Loucy (cell line): Measurements from ENCODE around the gene PLCL1.

Source experiments
- H2AFZ ChIP-seq: fragments of 200-600 bp; sonication (generic); 2 replicates; pipeline ENCODE4 v1.6.0; 2016; ENCODE audit warnings: antibody characterized with exemption, mild to moderate bottlenecking, low read length, moderate library complexity
- H3F3A ChIP-seq: fragments of 200-600 bp; 2 replicates; pipeline ENCODE4 v1.6.0; 2016; ENCODE audit warnings: antibody characterized with exemption, low read depth, mild to moderate bottlenecking
- H3K27me3 ChIP-seq: fragments of 200-600 bp; sonication (generic); 2 replicates; pipeline ENCODE4 v1.6.1; 2014; ENCODE audit warnings: low read length, mild to moderate bottlenecking; ENCODE audit not compliant: insufficient read depth, poor library complexity, severe bottlenecking
- H3K36me3 ChIP-seq: fragments of 200-600 bp; sonication (generic); 2 replicates; pipeline ENCODE4 v1.6.1; 2016; ENCODE audit warnings: low read length; ENCODE audit not compliant: insufficient read depth
- H3K4me1 ChIP-seq: fragments of 200-600 bp; sonication (generic); 2 replicates; pipeline ENCODE4 v1.5.1; 2014; ENCODE audit warnings: low read length, mild to moderate bottlenecking; ENCODE audit not compliant: insufficient read depth, poor library complexity, severe bottlenecking
- H3K4me2 ChIP-seq: fragments of 200-600 bp; sonication (generic); 2 replicates; pipeline ENCODE4 v1.6.0; 2014; ENCODE audit warnings: antibody characterized with exemption, low read length, low read depth, mild to moderate bottlenecking; ENCODE audit not compliant: poor library complexity, severe bottlenecking
- H3K4me3 ChIP-seq: fragments of 200-600 bp; sonication (generic); 2 replicates; pipeline ENCODE4 v1.5.1; 2014; ENCODE audit warnings: low read length, mild to moderate bottlenecking, mixed read lengths; ENCODE audit not compliant: poor library complexity, severe bottlenecking
- H3K79me2 ChIP-seq: fragments of 200-600 bp; sonication (generic); 2 replicates; pipeline ENCODE4 v1.6.1; 2014; ENCODE audit warnings: low read length; ENCODE audit not compliant: insufficient read depth
- H3K9ac ChIP-seq: fragments of 200-600 bp; sonication (generic); 2 replicates; pipeline ENCODE4 v1.6.0; 2014; ENCODE audit warnings: mild to moderate bottlenecking, low read depth, low read length, moderate library complexity; ENCODE audit not compliant: poor library complexity, severe bottlenecking
- H3K9me2 ChIP-seq: fragments of 200-600 bp; sonication (generic); replicated peaks from 2 replicates; pipeline ENCODE4 v1.6.1; 2016; ENCODE audit warnings: low read depth, low read length, mixed read lengths
- H3K9me3 ChIP-seq: fragments of 200-600 bp; sonication (generic); 2 replicates; pipeline ENCODE4 v1.6.1; 2014; ENCODE audit warnings: mild to moderate bottlenecking, antibody characterized with exemption, low read length, low read depth; ENCODE audit not compliant: insufficient read depth
- H4K20me1 ChIP-seq: fragments of 200-600 bp; sonication (generic); 2 replicates; pipeline ENCODE4 v1.6.0; 2014; ENCODE audit warnings: antibody characterized with exemption, low read length, mild to moderate bottlenecking; ENCODE audit not compliant: insufficient read depth, poor library complexity, severe bottlenecking
- EZH2phosphoT487 ChIP-seq: fragments of 200-600 bp; IDR thresholded peaks from 2 replicates; pipeline ENCODE4 v1.6.1; 2018; ENCODE audit warnings: antibody characterized with exemption, mild to moderate bottlenecking, moderate library complexity, borderline replicate concordance
- TF ChIP-seq, protein P1 (sequence below): fragments of 200-600 bp; sonication (generic); conservative IDR thresholded peaks from 2 replicates; pipeline ENCODE4 v1.5.1; 2014; ENCODE audit warnings: mild to moderate bottlenecking, antibody characterized with exemption, low read length

PLCL1 gene

DNA sequence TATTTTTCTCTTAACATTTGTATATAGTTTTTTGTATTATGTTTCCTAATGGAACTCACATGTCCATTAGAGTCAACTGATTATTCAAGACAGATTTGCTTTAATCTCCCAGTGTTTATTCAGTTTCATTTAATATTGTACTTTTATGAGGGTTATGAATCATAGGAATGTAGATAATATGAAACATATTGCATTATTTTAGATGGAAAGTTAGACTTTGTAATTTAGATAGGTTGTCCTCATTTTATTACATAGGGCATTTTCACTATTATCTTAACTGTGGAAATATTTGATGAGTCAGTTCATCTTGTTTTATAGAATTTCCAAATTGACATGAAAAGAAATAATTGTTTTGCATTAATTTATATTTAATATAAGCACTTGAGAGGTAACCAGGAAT, 240.8 kb downstream of the PLCL1 start:
- TF ChIP-seq, protein P1, sequence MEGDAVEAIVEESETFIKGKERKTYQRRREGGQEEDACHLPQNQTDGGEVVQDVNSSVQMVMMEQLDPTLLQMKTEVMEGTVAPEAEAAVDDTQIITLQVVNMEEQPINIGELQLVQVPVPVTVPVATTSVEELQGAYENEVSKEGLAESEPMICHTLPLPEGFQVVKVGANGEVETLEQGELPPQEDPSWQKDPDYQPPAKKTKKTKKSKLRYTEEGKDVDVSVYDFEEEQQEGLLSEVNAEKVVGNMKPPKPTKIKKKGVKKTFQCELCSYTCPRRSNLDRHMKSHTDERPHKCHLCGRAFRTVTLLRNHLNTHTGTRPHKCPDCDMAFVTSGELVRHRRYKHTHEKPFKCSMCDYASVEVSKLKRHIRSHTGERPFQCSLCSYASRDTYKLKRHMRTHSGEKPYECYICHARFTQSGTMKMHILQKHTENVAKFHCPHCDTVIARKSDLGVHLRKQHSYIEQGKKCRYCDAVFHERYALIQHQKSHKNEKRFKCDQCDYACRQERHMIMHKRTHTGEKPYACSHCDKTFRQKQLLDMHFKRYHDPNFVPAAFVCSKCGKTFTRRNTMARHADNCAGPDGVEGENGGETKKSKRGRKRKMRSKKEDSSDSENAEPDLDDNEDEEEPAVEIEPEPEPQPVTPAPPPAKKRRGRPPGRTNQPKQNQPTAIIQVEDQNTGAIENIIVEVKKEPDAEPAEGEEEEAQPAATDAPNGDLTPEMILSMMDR: no peak
- TF ChIP-seq EZH2phosphoT487: no peak
- Histone ChIP-seq H3K4me1 (peaks cover 35% of the 10 kb centered on the region), H3K9me3 (no peaks in the 10 kb centered on the region), H3K4me3 (no peak overlapping the region), H3K4me2 (no peak overlapping the region), H3K9ac (no peak overlapping the region), H2AFZ (no peak overlapping the region), H3K36me3 (no peaks in the 10 kb centered on the region), H3K27me3 (no peaks in the 10 kb centered on the region), H3K9me2 (no peaks in the 10 kb centered on the region), H3F3A (peaks cover 6% of the 10 kb centered on the region; the same call in 1 of the 2 replicates), H4K20me1 (no peaks in the 10 kb centered on the region), H3K79me2 (no peaks in the 10 kb centered on the region)

DNA sequence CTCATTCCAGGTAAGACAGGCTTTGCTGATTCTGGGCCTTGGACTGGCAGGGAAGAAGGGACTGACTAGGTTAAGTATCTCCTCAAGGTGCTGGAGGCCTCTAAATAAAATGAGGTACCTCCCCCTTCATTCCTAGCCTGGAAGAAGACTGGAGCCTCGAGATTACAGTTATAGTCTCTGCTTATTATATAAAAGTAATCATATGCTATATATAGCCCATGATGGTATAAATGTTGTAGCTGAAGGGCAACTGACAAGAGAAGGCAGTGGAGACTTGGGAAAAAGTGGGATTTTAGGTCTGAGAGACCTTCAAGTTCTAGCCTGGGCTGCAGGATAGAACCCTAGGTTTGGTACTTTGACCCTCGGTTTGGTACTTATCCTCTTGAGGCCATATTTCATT, 248.3 kb downstream of the PLCL1 start:
- Histone ChIP-seq H3K9me2 (no peaks in the 10 kb centered on the region), H3K36me3 (no peaks in the 10 kb centered on the region), H2AFZ (no peak overlapping the region), H4K20me1 (no peaks in the 10 kb centered on the region), H3K4me2 (no peak overlapping the region), H3K79me2 (no peaks in the 10 kb centered on the region), H3K9ac (no peak overlapping the region), H3F3A (no peaks in the 10 kb centered on the region), H3K27me3 (no peaks in the 10 kb centered on the region), H3K4me1 (no peaks in the 10 kb centered on the region), H3K4me3 (no peak overlapping the region), H3K9me3 (no peaks in the 10 kb centered on the region)
- TF ChIP-seq, protein P1: no peak
- TF ChIP-seq EZH2phosphoT487: no peak

- H3K4me3 ChIP-seq: no peak overlapping the region
- TF ChIP-seq EZH2phosphoT487: no peak
- TF ChIP-seq, protein P1: no peak
- no peak overlapping the region for H3K9ac ChIP-seq
- no peaks in the 10 kb centered on the region for H3K9me3 ChIP-seq
- no peaks in the 10 kb centered on the region for H3K79me2 ChIP-seq
- no peak overlapping the region for H3K4me2 ChIP-seq
- H3K36me3 ChIP-seq: no peaks in the 10 kb centered on the region
- no peak overlapping the region for H2AFZ ChIP-seq
- H3K27me3 ChIP-seq: no peaks in the 10 kb centered on the region
- H3F3A ChIP-seq: no peaks in the 10 kb centered on the region
- H4K20me1 ChIP-seq: no peaks in the 10 kb centered on the region
- H3K9me2 ChIP-seq: no peaks in the 10 kb centered on the region
- H3K4me1 ChIP-seq: no peaks in the 10 kb centered on the region
Measured at GRCh38 chr2:198053148-198053547, 248.8 kb downstream of the PLCL1 start.
